A673 (cell line): ENCODE measurements around the gene GDPD5. TPM values are rescaled to one million over a fixed set of nuclear protein-coding genes. Genes with fewer than 3 reads are reported as not detected.

Experiments used
- BruUV-seq: library from RNA; stranded (reverse); fragments of 400-500 nt; replicated peaks from 2 replicates; lab custom pipeline; 2021; lab: Mats Ljungman, UMichigan
- CTCF ChIA-PET: fragments of 300-600 bp; sonication (Branson Sonifier 250); formaldehyde crosslinking; loops from one replicate; lab custom pipeline; 2022; ENCODE audit warnings: antibody characterized with exemption; lab: Charles Lee
- POLR2A ChIA-PET: fragments of 300-600 bp; sonication (Branson Sonifier 250); formaldehyde crosslinking; loops from one replicate; lab custom pipeline; 2022; ENCODE audit warnings: antibody characterized with exemption; ENCODE audit not compliant: low non-redundant PET; lab: Charles Lee
- DNase-seq: peaks from one replicate; pipeline ENCODE4 v3.0.0-alpha.2; 2015; ENCODE audit warnings: low spot score
- H3K27ac ChIP-seq: fragments of 200-600 bp; sonication (generic); 2 replicates; pipeline ENCODE4 v1.5.1; 2016; ENCODE audit warnings: mixed run types, low read depth, mild to moderate bottlenecking, mixed read lengths, antibody characterized with exemption, low read length; ENCODE audit not compliant: poor library complexity, severe bottlenecking
- H3K27me3 ChIP-seq: fragments of 200-600 bp; sonication (generic); replicated peaks from 2 replicates; pipeline ENCODE4 v1.6.1; 2017; ENCODE audit warnings: mixed run types, low read depth, mild to moderate bottlenecking, mixed read lengths, antibody characterized with exemption, low read length; ENCODE audit not compliant: insufficient read depth, poor library complexity
- H3K36me3 ChIP-seq: fragments of 200-600 bp; sonication (generic); 2 replicates; pipeline ENCODE4 v1.6.1; 2016; ENCODE audit warnings: mixed run types, mild to moderate bottlenecking, mixed read lengths, antibody characterized with exemption, low read length; ENCODE audit not compliant: insufficient read depth, poor library complexity, severe bottlenecking
- H3K4me1 ChIP-seq: fragments of 200-600 bp; sonication (generic); 2 replicates; pipeline ENCODE4 v1.6.1; 2017; ENCODE audit warnings: mixed run types, mild to moderate bottlenecking, mixed read lengths, antibody characterized with exemption, low read length; ENCODE audit not compliant: insufficient read depth, poor library complexity, severe bottlenecking
- H3K4me3 ChIP-seq: fragments of 200-600 bp; sonication (generic); 2 replicates; pipeline ENCODE4 v1.5.1; 2016; ENCODE audit warnings: low read depth, mixed run types, mild to moderate bottlenecking, mixed read lengths, low read length; ENCODE audit not compliant: poor library complexity, severe bottlenecking
- H3K9me3 ChIP-seq: fragments of 200-600 bp; sonication (generic); 2 replicates; pipeline ENCODE4 v1.6.1; 2016; ENCODE audit warnings: mixed run types, low read depth, mild to moderate bottlenecking, mixed read lengths, antibody characterized with exemption, low read length; ENCODE audit not compliant: poor library complexity, severe bottlenecking
- EZH2 ChIP-seq: fragments of 200-600 bp; sonication (generic); IDR thresholded peaks from 2 replicates; pipeline ENCODE4 v1.6.1; 2017; ENCODE audit warnings: borderline replicate concordance, low read depth, mild to moderate bottlenecking, mixed read lengths, antibody characterized with exemption, low read length; ENCODE audit not compliant: poor library complexity, severe bottlenecking
- intact Hi-C: fragments of 100-400 bp; cut with micrococcal nuclease; formaldehyde crosslinking; loops from one replicate; pipeline ENCODE4 v1.10.0; 2022; ENCODE audit not compliant: unreplicated experiment
- total RNA-seq: library from RNA; stranded (reverse); gene quantifications from 2 replicates; pipeline ENCODE4 v1.2.3, GENCODE V29; 2021
- TF ChIP-seq, protein P1 (sequence below): fragments of 300-800, 200-600 bp; sonication (generic); conservative IDR thresholded peaks from 2 replicates; pipeline ENCODE4 v1.5.1; 2017; ENCODE audit warnings: low read depth, mild to moderate bottlenecking, antibody characterized with exemption, low read length, moderate library complexity, mixed read lengths

The GDPD5 gene
- total RNA-seq, 1 experiment from 2014 or later, result 1.4 TPM

DNA sequence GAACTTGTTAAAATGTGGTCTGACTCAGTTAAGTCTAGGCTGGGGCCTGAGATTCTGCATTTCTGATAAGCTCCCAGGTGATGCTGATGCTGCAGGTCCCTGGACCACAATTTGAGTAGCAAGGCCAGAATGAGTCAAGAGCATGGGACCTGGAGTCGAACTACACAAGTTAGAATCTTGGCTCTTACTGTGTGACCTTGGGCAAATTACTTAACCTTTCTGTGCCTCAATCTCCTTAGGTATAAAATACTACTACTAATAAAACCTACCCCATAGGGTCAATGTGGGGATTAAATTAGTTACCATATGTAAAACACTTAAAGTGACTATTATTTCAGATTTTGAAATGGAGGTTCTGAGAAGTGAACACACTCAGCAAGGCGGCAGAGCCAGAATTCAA is 34.3 kb downstream of the GDPD5 start:
- Histone ChIP-seq H3K27me3 (no peaks in the 10 kb centered on the region), H3K4me3 (no peak overlapping the region), H3K27ac (no peak overlapping the region), H3K36me3 (no peaks in the 10 kb centered on the region), H3K4me1 (no peaks in the 10 kb centered on the region), H3K9me3 (no peaks in the 10 kb centered on the region)
- TF ChIP-seq, protein P1, sequence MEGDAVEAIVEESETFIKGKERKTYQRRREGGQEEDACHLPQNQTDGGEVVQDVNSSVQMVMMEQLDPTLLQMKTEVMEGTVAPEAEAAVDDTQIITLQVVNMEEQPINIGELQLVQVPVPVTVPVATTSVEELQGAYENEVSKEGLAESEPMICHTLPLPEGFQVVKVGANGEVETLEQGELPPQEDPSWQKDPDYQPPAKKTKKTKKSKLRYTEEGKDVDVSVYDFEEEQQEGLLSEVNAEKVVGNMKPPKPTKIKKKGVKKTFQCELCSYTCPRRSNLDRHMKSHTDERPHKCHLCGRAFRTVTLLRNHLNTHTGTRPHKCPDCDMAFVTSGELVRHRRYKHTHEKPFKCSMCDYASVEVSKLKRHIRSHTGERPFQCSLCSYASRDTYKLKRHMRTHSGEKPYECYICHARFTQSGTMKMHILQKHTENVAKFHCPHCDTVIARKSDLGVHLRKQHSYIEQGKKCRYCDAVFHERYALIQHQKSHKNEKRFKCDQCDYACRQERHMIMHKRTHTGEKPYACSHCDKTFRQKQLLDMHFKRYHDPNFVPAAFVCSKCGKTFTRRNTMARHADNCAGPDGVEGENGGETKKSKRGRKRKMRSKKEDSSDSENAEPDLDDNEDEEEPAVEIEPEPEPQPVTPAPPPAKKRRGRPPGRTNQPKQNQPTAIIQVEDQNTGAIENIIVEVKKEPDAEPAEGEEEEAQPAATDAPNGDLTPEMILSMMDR, result no peak
- TF ChIP-seq EZH2, result no peak
- CTCF ChIA-PET, result no interaction called here
- intact Hi-C loops, result no loop called here
- POLR2A ChIA-PET, result no interaction called here
- DNase-seq, result no peak
- BruUV-seq, result no TSS peak

DNA sequence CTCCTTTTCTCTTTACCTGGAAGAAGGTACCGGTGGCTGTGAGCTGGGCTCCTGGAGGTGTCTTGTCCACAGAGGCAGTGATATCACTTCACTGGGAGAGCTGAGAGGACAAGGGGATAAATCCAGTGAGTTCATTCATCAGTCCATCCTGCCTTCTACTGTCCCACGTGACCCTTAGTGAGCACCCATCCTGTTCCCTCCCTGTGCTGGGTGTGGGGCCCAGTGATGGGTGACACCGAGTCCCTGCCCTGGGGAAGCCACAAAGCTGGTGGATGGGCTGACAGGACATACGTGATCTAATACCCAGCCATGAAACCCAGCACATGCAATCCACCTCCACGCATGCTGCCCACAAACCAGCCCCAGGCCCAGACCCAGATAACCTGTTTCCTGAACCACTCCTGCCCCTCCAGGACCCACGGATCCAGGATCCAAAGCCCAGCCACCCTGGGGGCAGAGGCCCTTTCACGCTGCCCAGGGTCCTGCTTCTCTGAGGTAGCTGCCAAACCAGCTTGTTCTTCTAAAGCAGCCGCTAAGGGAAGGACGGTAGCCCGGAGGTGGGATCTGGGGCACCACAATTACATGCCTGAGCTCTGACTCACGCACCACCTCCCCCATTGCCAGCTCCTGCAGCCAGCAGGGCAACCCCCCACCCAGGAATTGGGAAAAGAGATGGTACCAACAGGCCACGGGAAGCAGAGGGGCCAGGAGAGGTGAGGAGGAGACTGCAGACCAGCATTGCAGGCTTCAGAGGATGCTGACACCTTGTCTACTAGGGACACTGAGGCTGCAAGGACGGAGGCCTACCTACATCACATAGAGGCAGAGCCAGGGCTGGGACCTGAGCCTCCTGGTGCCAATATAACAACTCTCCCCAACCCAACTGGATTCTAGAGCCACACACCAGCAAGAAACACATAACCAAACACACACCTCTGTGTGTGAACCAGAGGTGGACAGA is 35.2 kb downstream of the GDPD5 start:
- Histone ChIP-seq H3K9me3 (no peaks in the 10 kb centered on the region), H3K4me1 (no peaks in the 10 kb centered on the region), H3K4me3 (no peak overlapping the region), H3K27ac (no peak overlapping the region), H3K36me3 (no peaks in the 10 kb centered on the region), H3K27me3 (no peaks in the 10 kb centered on the region)
- ChIA-PET CTCF (interaction anchor here (0.6 kb wide), 1 partner anchor 46 kb away, joined by 3 read pairs; no protein-coding TSS in a partner anchor), POLR2A (no interaction called here)
- no TSS peak for BruUV-seq
- TF ChIP-seq, protein P1, result no peak
- no peak for TF ChIP-seq EZH2
- intact Hi-C loops, result no loop called here
- DNase-seq, result no peak

DNA sequence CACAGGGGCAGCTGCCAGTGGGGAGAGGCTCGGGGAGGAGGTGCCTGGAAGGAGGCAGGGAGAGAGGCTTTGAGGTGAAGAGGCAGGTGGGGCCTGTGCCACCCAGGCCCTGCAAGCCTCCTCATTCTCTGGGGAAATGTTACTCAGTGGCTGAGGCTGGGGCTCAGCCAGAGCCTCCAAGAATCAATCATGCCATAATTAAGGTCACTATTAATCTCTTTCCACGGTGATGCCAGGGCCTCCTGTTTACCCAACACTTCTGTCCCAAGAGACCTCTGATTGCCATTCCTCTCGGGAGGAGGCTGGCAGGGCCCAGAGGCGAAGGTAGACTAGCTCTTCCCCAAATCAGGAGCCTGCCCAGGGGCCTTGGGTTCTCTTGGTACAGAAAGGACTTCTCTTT is 38.4 kb downstream of the GDPD5 start:
- TF ChIP-seq, protein P1, result no peak
- TF ChIP-seq EZH2, result no peak
- no peaks in the 10 kb centered on the region for H3K9me3 ChIP-seq
- POLR2A ChIA-PET, result no interaction called here
- intact Hi-C loops, result no loop called here
- H3K36me3 ChIP-seq, result no peaks in the 10 kb centered on the region
- DNase-seq, result no peak
- H3K4me3 ChIP-seq, result no peak overlapping the region
- no peak overlapping the region for H3K27ac ChIP-seq
- H3K27me3 ChIP-seq, result no peaks in the 10 kb centered on the region
- BruUV-seq, result no TSS peak
- CTCF ChIA-PET, result no interaction called here
- H3K4me1 ChIP-seq, result no peaks in the 10 kb centered on the region
